NCI-H345 (cell line): ENCODE data around the gene ATP10B.
A peak's percentile ranks its signal among the peaks of the same experiment; 100 is the strongest.

Source experiments
- DNase-seq: peaks from one replicate; lab custom pipeline; 2025; lab: John Stamatoyannopoulos, UW

The ATP10B gene

DNA sequence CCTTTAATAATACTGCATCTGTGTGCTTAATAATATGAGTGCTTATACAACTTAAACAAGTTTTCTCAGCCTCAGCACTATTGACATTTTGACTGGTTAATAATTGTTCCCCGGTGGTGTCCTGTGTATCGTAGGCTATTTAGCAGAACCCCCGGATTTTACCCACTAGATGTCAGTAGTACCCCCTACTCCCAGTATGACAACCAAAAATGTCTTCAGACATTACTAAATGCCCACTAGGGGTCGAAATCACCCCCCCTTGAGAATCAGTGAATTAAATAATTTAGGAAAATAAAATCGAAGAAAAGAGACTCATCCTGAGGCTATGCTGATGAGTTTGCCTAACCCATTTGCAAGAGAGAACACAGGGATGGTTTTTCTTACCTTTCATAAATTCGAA, 166.3 kb downstream of the ATP10B start:
- DNase-seq, result no peak

DNA sequence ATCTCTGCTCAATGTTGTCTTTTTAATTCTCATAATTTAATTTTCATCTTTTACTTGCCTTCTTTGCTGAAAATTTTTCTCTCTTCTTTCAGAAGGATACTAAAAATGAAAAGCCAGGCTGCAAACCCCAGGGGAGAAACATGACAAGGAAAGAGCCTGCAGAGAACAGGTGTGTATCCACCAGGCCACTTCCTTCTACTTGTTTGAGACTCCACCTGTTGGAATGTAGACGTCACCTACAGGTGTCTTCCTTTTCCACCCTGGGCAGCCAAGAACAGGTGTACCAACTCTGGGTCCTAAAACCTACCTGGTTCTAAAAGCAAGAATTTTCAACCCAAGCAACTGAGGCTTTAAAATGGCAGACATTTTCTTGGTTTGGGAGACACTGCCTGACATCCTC, 166.8 kb downstream of the ATP10B start:
- no peak for DNase-seq

DNA sequence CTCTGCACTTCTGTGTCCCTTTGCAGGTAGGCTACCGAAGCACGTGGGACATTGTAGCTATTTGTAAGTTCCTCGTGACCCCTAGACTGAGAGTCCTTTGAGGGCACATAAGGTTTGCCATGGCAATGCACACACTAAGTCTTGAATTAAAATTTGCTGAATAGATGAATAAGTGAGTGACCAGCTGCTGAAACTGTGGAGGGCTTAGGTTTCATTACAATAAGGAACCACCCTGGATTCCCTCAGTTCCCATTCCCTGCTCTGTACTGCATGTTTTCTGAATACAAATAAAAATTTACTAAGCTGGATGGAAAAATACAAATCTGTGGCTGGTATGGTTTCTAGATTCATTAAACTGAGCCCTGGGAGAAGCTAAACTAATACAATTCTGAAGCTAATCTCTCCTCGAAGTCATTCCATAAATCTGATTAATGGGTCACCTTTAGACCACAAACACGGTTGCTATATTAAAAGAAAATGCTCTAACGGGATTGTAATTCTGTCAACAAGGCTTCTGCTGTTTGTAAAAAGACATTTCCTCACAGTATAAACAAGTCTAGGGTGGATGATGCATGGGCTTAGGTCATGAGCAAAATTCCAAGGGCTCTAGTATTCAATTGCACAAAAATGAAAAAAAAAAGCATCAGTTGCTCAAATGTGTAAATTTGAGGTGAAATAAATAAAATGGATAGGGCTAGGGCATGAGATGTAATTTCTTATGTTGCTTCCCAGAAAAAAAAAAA, 172.3 kb downstream of the ATP10B start:
- DNase-seq, result no peak

DNA sequence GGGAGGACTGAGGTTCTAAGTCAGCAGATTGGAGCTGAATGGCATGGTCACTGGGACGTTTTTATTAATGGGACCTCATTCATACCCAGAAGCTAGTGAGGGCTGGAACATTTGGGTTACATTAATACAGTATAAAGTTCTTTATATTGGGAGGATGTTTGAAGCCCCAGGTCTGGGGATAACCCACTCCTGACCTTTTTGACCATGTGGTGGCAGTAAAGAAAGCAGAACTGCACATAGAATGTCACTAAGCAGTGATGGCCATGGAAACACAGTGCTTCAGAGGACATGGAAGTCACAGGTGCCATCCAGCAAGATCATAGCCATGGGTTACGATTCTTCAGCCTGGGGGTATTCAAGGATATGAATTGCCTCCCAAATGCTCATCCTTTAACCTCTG, 176.0 kb downstream of the ATP10B start:
- no peak for DNase-seq

DNA sequence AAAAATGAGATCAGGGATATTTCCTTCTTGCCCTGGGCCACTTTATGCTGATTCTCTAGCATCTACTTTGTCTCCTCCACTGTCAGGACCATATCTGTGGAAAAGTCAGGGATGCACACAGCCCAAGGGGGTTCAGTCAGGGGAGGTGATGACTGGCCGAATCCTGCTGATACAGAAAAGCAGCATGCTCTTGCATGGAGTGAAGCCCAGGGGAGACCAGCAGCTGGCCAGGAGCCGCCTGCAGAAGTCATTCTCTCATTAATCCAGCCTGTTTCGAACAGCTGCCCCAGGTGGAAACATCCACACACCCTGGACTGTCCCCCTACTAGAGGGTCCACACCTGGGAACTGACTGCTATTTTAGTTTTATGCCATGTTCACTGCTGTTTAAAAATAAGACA, 177.1 kb downstream of the ATP10B start:
- no peak for DNase-seq

DNA sequence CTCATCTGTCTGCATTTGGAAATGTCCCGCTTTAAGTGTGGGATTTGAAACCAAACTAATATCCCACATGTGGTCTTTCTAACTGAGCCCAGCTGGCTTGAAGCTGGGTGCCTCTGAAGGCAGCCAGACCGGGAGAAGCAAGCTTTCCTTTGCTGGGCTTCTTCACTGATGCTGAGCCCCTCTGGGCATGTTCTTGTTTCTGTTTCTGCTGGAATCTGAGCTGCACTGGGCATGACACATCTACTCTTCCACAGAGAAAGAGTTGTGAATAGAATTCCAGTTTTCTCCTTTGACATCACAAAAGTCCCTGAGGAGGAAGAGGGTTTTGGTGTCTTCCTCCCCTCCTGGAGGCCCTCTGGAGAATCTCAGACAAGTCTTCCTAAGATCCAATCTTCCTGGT, 179.5 kb downstream of the ATP10B start:
- no peak for DNase-seq

DNA sequence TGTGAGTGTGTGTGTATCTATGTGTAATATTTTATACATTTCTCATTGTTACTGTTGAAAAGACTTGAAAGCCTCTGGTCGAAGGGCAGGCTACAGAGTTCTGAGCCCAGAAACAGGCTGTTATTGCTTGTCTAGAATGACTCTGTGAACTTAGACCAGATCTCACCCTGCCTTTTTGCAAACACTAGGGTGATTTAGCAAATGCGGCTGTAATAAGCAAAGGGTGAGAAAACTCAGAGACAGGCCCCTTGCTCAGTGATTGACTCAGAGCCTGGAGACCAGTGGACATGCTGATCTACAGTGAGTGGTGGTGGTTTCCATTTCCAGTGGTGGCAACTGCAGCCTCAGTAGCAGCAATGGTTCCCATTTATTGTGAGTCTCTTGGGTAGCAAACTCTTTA, 183.7 kb downstream of the ATP10B start:
- no peak for DNase-seq

DNA sequence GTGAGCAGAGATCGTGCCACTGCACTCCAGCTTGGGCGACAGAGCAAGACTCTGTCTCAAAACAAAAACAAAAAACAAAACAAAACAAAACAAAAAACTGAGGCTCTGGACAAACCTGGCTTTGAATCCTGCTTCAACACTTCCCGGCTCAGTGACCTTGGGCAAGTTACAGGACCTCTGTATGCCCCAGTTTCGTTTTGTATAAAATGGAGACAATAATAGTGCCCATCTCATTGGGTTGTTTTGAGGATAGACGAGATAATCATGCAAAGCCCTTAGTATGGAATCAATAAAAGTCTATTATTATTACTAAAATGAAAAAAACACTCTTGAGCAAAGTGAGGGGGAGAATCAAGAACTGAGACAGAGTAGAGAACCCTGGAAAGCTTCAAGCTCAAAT, 184.9 kb downstream of the ATP10B start:
- DNase-seq, result no peak

DNA sequence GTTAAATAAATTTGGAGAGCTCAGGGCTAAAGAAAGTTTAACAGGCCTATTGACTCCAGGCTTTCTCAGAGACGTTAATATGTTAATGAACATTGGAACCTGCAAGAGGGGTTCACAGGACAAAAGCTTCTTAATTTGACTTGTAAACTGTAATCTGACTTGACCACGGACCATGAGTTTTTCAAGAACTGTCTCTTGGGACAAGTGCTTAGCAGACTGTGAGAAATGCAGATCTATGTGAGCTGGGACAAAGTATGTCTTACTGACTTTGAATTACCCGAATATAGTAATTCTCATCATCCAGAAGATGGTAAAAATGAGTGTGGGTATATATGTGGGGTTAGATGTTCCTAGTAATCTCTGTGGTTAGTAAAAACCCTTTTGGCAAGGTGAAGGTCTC, 186.6 kb downstream of the ATP10B start:
- no peak for DNase-seq

DNA sequence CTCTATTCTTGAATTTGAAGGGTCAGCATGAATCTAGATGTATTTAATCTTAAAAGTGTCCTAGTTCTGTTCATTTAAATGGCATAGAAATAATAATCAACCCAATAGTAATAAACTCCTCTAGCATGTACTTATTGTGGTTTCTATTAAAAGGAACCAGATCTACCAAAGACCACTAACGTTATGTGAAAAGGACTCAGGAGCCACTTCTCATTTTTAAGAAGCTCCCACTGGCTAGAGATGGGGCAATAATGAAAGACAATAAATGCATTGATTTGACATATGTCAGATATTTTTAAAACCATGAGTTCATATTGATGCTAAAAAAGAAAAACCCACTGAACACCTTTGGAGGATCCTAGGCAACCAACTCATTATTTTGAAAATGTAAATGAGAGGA, 191.9 kb downstream of the ATP10B start:
- DNase-seq, result no peak

DNA sequence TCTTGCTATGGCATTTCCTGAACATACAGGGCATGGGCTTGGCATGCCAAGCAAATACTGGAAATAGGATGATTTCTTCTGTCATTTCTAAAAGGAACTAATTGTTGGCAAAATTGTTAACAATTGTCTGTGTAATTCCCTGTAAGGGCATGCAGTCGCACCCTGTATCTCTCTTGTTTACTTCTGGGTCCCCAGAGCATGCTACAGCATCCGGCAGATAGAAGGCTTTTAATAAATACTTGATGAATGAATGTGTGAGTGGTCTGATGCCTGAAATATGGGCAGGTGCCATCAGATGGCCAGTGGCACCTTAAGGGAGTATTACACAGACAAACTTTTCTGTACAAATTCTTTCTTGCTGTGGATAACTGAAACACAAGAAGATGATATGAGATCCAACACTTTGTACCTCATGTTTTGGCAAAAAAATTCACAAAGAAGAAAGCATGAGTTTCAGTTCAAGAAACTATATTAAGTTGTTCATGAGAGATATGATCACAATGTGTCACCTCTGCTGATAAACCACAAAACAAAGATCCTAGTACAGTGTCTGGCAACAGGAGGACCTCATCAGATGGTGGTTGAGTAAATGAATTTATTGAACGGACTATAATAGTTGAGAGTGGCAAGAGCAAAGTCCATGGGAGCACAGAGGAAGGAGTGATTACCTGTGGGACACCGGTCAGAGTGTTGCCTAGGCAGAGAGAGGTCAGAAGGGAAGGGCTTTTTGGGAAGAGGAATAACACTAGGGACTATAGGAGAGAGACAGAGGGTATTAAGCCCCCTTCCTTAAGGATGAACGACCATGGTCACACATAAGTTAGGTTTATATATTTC, 194.2 kb downstream of the ATP10B start:
- DNase-seq, result no peak

DNA sequence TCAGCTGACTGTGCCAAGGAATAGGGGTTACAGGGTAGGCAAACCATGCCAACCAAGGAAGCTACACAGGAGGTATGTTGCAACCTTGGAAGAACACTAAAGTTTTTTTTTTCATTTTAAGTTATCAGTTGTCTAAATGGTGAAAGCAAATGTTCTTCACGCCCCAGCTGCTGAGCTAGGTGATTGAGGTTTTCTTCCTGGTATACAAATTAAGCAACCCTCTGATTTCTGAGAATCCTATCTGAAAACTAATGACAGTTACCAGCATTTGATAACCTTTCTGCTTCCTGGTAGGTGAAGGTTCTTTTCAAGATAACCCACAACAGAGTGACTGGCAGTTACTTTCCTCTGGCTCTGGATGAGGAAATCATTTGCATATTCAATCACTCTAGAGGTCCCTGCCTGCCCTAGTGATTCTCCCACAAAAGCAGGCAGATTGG, 194.9 kb downstream of the ATP10B start:
- DNase-seq, result no peak

DNA sequence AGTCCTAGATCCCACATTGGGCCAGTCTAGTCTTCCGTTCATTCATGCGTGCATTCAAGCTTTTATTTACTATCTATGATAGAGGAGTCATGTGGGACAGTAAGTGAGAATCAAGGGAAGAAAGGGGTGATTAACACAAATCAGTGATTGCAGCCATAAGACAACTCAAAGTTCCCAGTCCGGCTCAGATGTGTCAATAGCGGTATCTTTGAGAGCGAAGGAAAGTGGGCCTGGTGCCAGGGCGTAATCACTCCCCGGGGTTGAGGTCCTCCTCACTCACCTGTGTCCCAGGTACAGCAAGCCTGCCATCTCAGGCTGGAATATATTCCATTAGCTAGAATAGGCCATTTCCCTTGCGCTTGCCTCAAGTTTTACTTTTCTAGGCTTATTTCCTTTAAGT, 196.3 kb downstream of the ATP10B start:
- DNase-seq, result peak; percentile 2

DNA sequence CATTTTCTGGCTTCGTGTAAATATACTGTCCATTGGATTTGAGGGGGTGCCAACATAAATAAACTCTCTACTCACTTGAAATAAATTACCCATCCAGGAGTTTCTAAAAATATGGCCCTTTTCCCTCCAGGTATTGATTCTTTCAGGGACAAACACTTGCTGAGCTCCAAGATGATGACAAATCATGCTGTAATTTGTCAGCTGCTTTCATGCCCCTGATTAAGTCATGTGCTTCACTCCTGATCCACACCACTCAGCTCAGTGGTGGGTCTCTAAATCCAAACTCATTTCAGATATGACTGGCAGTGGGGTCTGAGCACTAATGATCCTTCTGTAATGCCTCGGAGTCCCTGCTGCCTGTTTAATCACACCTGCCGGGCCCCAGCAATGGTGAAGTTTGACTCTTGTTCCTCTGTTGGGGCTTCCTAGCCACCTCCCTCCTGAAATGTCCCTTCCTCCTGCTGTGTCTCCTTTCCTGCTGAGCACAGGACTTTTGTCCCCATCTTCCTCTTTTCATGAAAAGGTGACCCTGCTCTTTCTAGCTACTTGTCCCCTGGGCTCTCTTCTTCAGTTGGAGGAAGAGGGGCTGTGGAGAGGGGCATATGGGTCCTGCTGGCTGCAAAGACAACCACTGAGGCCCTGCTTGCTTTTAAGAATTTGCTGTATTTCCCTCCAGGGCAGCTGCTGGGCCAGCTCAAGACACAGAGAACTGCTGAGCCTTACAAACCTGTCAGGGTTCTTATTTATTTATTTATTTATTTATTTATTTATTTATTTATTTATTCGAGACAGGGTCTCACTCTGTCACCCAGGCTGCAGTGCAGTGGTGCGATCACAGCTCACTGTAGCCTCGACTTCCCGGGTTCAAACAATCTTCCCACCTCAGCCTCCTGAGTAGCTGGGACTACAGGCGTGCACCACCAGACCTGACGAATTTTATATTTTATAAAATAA, 200.0 kb downstream of the ATP10B start:
- peak; percentile 96 for DNase-seq

DNA sequence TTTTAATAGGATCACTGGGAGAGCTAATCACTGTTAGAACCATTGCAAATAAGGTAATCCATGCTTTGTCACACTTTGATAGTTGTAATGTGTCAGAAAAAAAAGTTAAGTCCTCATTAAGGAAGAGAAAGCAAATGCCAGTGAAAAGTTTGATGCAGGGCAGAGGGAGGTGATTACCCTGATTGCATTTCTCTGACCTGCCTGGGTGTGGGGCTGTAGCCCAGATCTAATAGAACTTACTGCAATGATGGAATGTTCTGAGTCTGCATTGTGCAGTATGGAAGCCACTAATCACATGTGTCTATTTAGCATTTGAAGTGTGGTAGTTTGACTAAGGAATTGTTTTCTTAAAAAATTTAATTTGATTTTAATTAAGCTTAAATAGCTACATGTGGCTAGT, 202.7 kb downstream of the ATP10B start:
- DNase-seq, result peak; percentile 33

DNA sequence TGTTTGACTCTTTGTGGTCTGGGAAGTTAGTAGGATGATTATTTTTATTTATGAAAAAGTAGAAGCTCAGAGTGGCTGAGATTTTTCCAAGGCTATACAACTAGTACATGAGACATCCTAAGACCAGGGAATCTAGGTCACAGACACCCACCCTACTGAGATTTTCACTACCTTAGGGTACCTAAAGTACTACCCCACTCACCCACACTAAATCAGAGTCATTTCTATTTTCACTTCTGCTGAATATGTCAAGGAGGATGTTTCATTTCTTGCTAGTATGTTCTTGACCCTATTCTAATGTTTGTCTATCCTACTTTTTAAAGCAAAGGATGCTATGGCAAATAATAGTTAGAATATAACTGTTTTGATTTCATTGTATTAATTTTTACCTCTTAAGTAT, 206.0 kb downstream of the ATP10B start:
- DNase-seq, result no peak

DNA sequence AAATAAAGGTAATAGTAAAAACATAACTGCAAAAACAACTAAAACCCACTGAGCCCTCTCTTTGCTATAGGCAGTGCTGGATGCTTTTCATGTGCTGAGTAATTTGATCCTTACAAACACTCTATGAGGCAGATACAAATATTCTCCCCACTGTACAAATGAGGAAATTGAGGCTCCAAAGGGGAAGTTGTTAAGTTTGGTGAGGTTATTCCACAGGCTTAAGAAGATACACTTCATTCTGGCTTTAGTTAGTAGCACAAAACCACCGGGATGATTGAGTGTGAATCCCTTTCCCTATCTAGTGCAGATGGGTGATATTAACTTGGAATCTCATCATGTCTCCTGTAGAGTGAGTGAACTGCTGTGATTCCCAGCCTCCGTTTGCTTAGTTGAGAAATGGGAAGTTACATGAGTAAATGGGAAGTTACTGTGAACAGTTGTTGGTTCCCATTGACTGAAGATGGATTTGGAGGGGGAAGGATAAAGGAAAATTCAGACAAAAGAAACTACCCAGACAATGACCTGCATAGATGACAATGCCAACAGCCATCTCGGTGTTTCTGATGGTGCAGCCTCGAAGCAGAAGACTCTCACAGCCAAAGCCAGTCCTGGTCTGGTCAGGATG, 208.3 kb downstream of the ATP10B start:
- no peak for DNase-seq

DNA sequence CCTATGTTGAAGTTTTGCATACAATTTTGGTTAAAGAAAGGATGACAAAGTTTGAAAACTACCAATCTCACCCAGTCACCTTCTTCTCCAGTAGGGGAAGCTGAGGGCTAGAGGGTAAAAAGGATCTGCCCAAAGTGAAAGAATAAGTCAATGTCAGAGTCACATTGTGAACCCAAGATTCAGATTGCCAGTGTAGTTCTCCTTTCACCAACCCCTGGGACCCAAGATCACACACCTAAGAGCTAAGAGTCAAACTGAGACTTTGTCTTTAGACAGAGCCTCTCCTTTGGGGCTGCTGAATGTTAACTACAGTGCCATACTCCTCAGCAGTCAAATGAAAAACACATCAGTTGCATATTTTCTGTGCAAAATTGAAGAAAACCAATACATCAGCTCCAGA, 210.6 kb downstream of the ATP10B start:
- no peak for DNase-seq

DNA sequence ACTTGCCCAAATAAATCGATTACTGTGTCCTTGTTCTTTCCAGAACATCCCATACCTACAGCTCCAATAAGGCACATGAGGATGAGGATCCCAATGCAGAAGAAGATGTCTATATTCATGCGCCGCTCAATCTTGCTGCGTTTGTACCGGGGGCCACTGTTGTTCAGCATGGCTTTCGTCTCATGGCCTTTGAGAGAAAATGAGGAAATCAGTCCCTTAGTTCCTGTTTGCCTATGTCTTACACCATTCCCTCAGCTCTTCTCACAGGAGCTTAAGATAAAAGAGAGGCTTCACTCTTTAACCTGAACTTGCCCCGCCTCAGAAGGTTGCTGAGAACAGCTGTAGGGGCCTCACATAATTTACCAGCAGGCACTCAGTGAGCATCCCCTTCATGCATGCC, 211.6 kb downstream of the ATP10B start:
- DNase-seq, result no peak

DNA sequence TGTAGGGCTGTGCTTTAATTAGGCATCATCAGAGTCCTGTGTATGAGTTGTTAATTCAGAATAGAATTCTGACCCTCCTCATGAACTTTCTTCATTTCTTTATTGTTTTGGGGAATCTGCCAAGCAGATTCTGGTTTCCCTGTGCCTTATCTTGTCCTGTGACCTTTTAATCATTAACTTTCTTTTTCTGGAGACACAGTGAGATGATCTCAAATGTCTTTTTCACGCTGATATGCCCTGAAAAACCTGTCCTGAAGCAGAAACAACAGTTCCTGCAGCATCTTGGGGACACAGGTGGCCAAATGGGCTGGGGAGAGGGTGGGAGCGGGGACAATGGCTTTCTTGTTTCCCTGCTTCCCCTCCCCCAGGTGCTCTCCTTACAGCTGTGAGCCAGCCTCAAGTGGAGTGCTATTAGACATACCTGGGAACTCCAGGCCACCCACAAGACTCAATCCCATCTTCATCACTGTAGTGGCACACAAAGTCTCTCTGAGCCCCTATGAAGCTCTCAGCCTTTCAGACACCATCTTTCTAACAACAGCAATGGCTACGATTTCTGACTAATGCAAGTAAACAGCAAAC, 213.8 kb downstream of the ATP10B start:
- DNase-seq, result no peak

DNA sequence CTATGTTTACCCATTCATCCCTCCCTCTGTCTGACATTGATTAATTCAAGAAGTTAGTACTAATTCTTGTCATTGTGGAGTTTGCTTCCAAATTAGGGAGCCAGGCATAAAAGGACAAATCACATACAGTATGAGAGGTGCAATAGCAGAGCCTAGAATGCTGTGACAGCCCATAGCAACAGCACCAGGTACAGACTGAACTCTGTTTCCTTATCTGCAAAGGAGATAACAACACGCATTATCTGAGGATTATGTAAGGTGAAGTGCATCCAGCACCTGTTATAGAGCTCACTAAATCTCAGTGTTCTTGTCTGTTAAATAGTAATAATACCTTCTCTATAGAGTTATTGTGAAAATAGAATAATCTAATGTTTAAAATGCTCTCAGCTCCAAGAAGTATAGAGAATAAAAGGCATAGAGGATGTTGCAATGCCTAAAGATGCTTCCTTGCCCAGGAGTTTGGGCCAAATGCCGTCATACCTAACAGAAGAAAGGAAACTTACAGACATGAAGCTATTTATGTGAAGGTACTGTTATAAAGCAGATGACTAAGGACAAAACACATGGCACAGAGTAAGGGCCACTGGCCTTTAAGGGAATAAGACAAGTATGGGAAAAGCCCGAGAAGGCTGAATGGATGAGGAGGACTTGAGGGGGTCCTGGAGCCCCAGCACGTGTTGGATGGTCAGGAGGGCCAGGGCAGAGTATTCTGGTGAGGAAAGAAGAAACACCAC, 214.5 kb downstream of the ATP10B start:
- no peak for DNase-seq
